Adrenal gland (tissue), 12 donors: ENCODE data around the gene WDR5B. TPM values are rescaled to one million over a fixed set of nuclear protein-coding genes. Genes with fewer than 3 reads are reported as not detected.

ENCODE experiments used
- DNase-seq, 7 donors: peaks; one replicate each; pipeline ENCODE4 v3.0.0-alpha.2; 2019 to 2020
- H3K27ac ChIP-seq, 5 donors: fragments of 200-600 bp; sonication (generic) in 4 of 5; 1 replicate in 3 of 5; 2 replicates in 2 of 5; pipeline versions ENCODE4 v1.5.1 to v1.8.0; 2016 to 2020; ENCODE audit warnings: mild to moderate bottlenecking in 1 of 5
- H3K27me3 ChIP-seq: fragments of 200-600 bp; 2 replicates; pipeline ENCODE4 v1.8.0; 2021
- H3K36me3 ChIP-seq, 2 donors: fragments of 200-600 bp; replicated peaks in 1 of 2; 1 replicate in 1 of 2; 2 replicates in 1 of 2; pipeline versions ENCODE4 v1.5.1 to v1.8.0; 2018 to 2022
- H3K4me1 ChIP-seq, 2 donors: fragments of 200-600 bp; replicated peaks in 1 of 2; 1 replicate in 1 of 2; 2 replicates in 1 of 2; pipeline versions ENCODE4 v1.5.1 to v1.8.0; 2018 to 2021
- H3K4me3 ChIP-seq, 4 donors: fragments of 200-600 bp; sonication (generic) in 3 of 4; one replicate each; pipeline ENCODE4 v1.5.1; 2016 to 2018
- H3K9me3 ChIP-seq, 3 donors: fragments of 200-600 bp; sonication (generic) in 1 of 3; replicated peaks in 1 of 3; 1 replicate in 2 of 3; 2 replicates in 1 of 3; pipeline versions ENCODE4 v1.5.1 to v1.8.0; 2016 to 2021
- POLR2A ChIP-seq, 2 donors: fragments of 450-650 bp; IDR thresholded peaks; one replicate each; pipeline ENCODE4 v1.6.1; 2017; ENCODE audit warnings: antibody characterized with exemption in 2 of 2, mild to moderate bottlenecking in 2 of 2, moderate library complexity in 1 of 2
- WGBS, 4 donors: extraction: QIAGEN DNeasy Blood & Tissue Kit in 2 of 4; methylation state at CpG; one replicate each; pipeline versions ENCODE4 v1.1.5 to v1.1.7; 2013 to 2017; 5-methylcytosine and 5-hydroxymethylcytosine counted together
- intact Hi-C, 2 donors: fragments of 100-400 bp; cut with DNase I; formaldehyde crosslinking; loops; one replicate each; pipeline versions ENCODE4 v1.14.1 to v1.15.0; 2022 to 2023
- polyA plus RNA-seq, 3 donors: library from polyadenylated mRNA; stranded (reverse); fragments of 200-250 nt in 2 of 3; fragments of 350-450 nt in 1 of 3; fragmentation: Illumina TruSeq in 1 of 3; extraction: RNeasy Lipid Tissue Mini Kit (QIAGEN cat#74804) in 1 of 3; gene quantifications; one replicate each; pipeline ENCODE4 v1.2.3, GENCODE V29; 2013 to 2014
- total RNA-seq, 9 donors: library from RNA; depleted of rRNA in 4 of 9; stranded (reverse); fragments of >200 nt in 4 of 9; fragments of 120-200 nt in 1 of 9; fragmentation: NEBNext Ultra II Directional in 1 of 9; extraction: Animal tissue kit (Norgen Biotek cat#: 25700) in 1 of 9; gene quantifications; one replicate each; pipeline versions ENCODE4 v1.1.0 to v1.2.4, GENCODE V29; 2013 to 2023
- TF ChIP-seq, protein P1 (sequence below), 6 experiments: fragments of 450-650 bp in 4 of 6; fragments of 200-600 bp in 2 of 6; sonication (generic) in 1 of 6; IDR thresholded peaks; 1 replicate in 5 of 6; 2 replicates in 1 of 6; pipeline versions ENCODE4 v1.5.1 to v1.8.0; 2016 to 2021; ENCODE audit warnings: antibody characterized with exemption in 6 of 6, mild to moderate bottlenecking in 2 of 6, moderate library complexity in 1 of 6
- donor health status: healthy with polysubstance abuse.
- donor health status: Bipolar disorder and iron deficiency.
- donor health status: DM: yes; HTN: yes; CAD: no.
- donor health status: DM: no; HTN: no; CAD: no.
- donor health status: DM: no; HTN: no; CAD: no.
- donor health status: DM: yes; HTN: yes; CAD: no.

WDR5B gene
- total and polyA plus RNA-seq, 12 donors: 3.0 to 10.3 (median 6.7) TPM

DNA sequence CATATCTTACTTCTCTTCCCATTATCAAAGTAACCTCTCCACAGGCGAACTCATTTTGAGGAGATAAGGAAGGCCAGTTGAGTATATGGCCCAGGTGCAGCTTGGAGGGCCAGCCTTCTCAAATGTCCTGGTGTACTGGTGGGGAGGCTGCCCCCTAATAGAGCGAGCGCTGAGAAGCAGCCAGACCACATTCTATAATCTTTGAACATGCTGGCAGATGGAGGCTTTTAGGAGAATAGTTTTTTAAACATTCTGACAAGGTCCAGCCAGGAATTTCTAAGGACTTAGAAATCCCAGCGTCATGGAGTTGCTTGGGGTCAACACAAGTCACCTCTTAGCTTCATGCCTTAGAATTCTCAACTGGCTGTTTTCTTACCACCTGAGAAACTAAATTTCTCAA lies 5.8 kb downstream of the WDR5B start:
- Histone ChIP-seq H3K4me3 (no peak overlapping the region), H3K27me3 (no peaks in the 10 kb centered on the region), H3K9me3 (no peaks in the 10 kb centered on the region), H3K36me3 (peaks cover 0 to 64% of the 10 kb centered on the region in 2 donors), H3K27ac (no peak overlapping the region), H3K4me1 (peaks cover 3 to 21% of the 10 kb centered on the region in 2 donors)
- no peak for DNase-seq
- intact Hi-C loops: no loop called here
- no peak for TF ChIP-seq POLR2A (IDR thresholded peaks at IDR 0.05)
- TF ChIP-seq, protein P1, sequence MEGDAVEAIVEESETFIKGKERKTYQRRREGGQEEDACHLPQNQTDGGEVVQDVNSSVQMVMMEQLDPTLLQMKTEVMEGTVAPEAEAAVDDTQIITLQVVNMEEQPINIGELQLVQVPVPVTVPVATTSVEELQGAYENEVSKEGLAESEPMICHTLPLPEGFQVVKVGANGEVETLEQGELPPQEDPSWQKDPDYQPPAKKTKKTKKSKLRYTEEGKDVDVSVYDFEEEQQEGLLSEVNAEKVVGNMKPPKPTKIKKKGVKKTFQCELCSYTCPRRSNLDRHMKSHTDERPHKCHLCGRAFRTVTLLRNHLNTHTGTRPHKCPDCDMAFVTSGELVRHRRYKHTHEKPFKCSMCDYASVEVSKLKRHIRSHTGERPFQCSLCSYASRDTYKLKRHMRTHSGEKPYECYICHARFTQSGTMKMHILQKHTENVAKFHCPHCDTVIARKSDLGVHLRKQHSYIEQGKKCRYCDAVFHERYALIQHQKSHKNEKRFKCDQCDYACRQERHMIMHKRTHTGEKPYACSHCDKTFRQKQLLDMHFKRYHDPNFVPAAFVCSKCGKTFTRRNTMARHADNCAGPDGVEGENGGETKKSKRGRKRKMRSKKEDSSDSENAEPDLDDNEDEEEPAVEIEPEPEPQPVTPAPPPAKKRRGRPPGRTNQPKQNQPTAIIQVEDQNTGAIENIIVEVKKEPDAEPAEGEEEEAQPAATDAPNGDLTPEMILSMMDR (IDR thresholded peaks at IDR 0.05): no peak
- 92 to 98% (median 95%) methylated on average over 4 of the region's 4 CpGs for WGBS, 4 donors

DNA sequence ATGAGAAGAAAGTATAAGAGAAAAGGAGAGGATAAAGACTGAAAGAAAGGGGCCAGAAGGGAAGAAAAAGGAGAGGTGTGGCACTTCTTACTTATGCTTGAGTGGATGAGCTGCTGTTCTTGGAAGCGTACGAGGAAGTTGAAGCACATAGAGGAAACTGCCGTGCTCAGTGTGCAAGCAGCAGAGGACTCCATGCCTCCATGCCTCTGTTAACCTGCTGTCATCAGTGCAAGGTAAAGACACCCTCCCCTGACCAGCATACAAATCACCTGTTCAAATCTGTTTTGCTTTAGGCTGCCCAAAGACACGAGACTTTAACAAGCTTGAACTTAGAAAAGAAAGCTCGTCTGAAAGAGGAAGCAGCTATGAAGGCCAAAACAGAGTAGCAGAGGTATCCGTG lies 6.4 kb downstream of the WDR5B start:
- H3K4me1 ChIP-seq: peaks cover 0 to 15% of the 10 kb centered on the region in 2 donors
- no peak for TF ChIP-seq POLR2A (IDR thresholded peaks at IDR 0.05)
- TF ChIP-seq, protein P1 (IDR thresholded peaks at IDR 0.05): no peak
- no peaks in the 10 kb centered on the region for H3K27me3 ChIP-seq
- H3K9me3 ChIP-seq: no peaks in the 10 kb centered on the region
- peaks cover 0 to 71% of the 10 kb centered on the region in 2 donors for H3K36me3 ChIP-seq
- 76 to 89% (median 79%) methylated on average over 6 of the region's 6 CpGs for WGBS, 4 donors
- peak overlapping the region in 2 of 5 donors; percentile 16 to 45 for H3K27ac ChIP-seq
- intact Hi-C loops: no loop called here
- no peak overlapping the region for H3K4me3 ChIP-seq
- DNase-seq: no peak

DNA sequence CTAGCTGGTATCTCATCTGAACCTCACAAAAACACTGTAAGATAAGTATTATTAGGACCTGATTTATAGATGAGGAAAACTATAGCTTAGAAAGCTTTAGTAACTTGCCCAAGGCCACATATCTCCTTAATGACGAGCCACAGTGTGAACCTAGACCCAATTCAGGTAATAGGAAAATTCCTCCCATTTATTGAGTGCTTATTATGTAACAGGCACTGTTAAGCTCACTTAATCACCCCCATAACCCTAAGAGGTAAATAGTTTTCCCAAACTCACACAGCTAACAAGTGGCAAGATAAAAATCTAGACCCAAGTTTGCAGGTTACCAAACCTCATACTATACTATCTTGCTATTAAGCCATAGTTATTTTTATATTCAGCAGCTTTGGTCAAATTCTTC lies 7.9 kb downstream of the WDR5B start:
- Histone ChIP-seq H3K27ac (peak overlapping the region in 1 of 5 donors; percentile 17), H3K9me3 (no peaks in the 10 kb centered on the region), H3K4me3 (no peak overlapping the region), H3K27me3 (no peaks in the 10 kb centered on the region), H3K36me3 (peaks cover 0 to 85% of the 10 kb centered on the region in 2 donors), H3K4me1 (peaks cover 0 to 5% of the 10 kb centered on the region in 2 donors)
- TF ChIP-seq POLR2A (IDR thresholded peaks at IDR 0.05): no peak
- TF ChIP-seq, protein P1 (IDR thresholded peaks at IDR 0.05): no peak
- WGBS, 4 donors: 60 to 81% (median 70%) methylated on average over 1 of the region's 1 CpG
- DNase-seq: no peak
- intact Hi-C loops: no loop called here

DNA sequence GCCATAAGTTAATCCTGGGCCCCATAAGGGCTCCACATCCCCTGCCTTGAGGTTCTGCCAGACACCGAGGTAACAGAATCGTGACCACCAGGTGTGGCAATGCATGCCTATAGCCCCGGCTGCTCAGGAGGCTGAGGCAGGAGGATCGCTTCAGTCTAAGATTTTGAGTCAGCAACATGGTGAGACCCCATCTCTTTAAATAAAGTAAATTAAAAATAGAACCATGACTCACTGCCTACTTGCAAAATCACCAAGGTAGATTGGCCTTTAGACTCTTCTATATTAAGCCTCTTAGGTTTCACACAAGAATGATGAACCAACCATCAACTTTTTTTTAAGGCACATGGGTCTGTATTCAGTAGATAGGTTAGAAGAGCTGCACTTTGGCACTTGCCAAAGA lies 9.7 kb downstream of the WDR5B start:
- peaks cover 0 to 3% of the 10 kb centered on the region in 2 donors for H3K4me1 ChIP-seq
- no peak for DNase-seq
- no peaks in the 10 kb centered on the region for H3K9me3 ChIP-seq
- no peak overlapping the region for H3K4me3 ChIP-seq
- TF ChIP-seq POLR2A (IDR thresholded peaks at IDR 0.05): no peak
- TF ChIP-seq, protein P1 (IDR thresholded peaks at IDR 0.05): no peak
- no peaks in the 10 kb centered on the region for H3K27me3 ChIP-seq
- intact Hi-C loops: no loop called here
- peaks cover 0 to 80% of the 10 kb centered on the region in 2 donors for H3K36me3 ChIP-seq
- WGBS, 4 donors: 80 to 100% (median 91%) methylated on average over 4 of the region's 4 CpGs
- H3K27ac ChIP-seq: no peak overlapping the region
